ENCODE data around the gene KANK3.
"Not testable (repeated sequence)": the region's sequence is repeated elsewhere in the genome, so short reads cannot be mapped to it uniquely, and the experiment has no call there.

- TF ChIP-seq POLR2A (IDR thresholded peaks at IDR 0.05); EP300 (IDR thresholded peaks at IDR 0.05; ENCODE audit: low read depth): not testable (repeated sequence)
Measured at GRCh38 chr19:8291337-8291736, 51.7 kb downstream of the KANK3 start.

Measured in transverse colon (tissue), 1 donor.